Endothelial cell of umbilical vein (primary cell): ENCODE results near the gene OSGIN1. TPM values are rescaled to one million over a fixed set of nuclear protein-coding genes. Genes with fewer than 3 reads are reported as not detected.

ENCODE experiments used
- BruUV-seq: library from RNA; stranded (reverse); fragments of 400-500 nt; replicated peaks from 2 replicates; lab custom pipeline; 2021; lab: Mats Ljungman, UMichigan
- CTCF ChIA-PET: fragments of 300-600, 350-600 bp; sonication (Branson Sonifier 250); formaldehyde crosslinking; loops from one replicate; lab custom pipeline; 2021; ENCODE audit warnings: antibody characterized with exemption, inconsistent platforms; lab: Charles Lee
- POLR2A ChIA-PET: fragments of 300-600, 350-600 bp; sonication (Branson Sonifier 250); formaldehyde crosslinking; loops from one replicate; lab custom pipeline; 2021; ENCODE audit warnings: antibody characterized with exemption, inconsistent platforms; lab: Charles Lee
- DNase-seq: peaks from one replicate; pipeline ENCODE4 v3.0.0-alpha.2; 2011; ENCODE audit warnings: low read depth, low spot score
- FAIRE-seq: peaks from 2 replicates; lab custom pipeline; 2011; peaks lifted over from hg19 to GRCh38; lab: Jason Lieb, UNC
- H2AFZ ChIP-seq: 2 replicates; pipeline ENCODE4 v1.6.0; 2012; ENCODE audit warnings: low read depth, low read length, control low read depth, inconsistent platforms
- H3K27ac ChIP-seq: 2 replicates; pipeline ENCODE4 v1.5.1; 2011; ENCODE audit warnings: low read depth, mild to moderate bottlenecking, control low read depth, low read length, moderate library complexity; ENCODE audit not compliant: insufficient read depth
- H3K27me3 ChIP-seq, 2 experiments: 2 replicates each; pipeline versions ENCODE4 v1.6.0 to v1.6.1; 2011; ENCODE audit warnings: low read length in 2 of 2, mixed read lengths in 1 of 2; ENCODE audit not compliant: control insufficient read depth in 2 of 2, insufficient read depth in 2 of 2
- H3K36me3 ChIP-seq, 2 experiments: 2 replicates in 1 of 2; 3 replicates in 1 of 2; pipeline ENCODE4 v1.5.1; 2011; ENCODE audit warnings: low read length in 2 of 2, mild to moderate bottlenecking in 1 of 2, moderate library complexity in 1 of 2; ENCODE audit not compliant: control insufficient read depth in 2 of 2, insufficient read depth in 2 of 2; ENCODE audit errors: extremely low read depth in 1 of 2
- H3K4me1 ChIP-seq: 3 replicates; pipeline ENCODE4 v1.5.1; 2011; ENCODE audit warnings: mild to moderate bottlenecking, low read length; ENCODE audit not compliant: control insufficient read depth, insufficient read depth; ENCODE audit errors: extremely low read depth
- H3K4me2 ChIP-seq: 2 replicates; pipeline ENCODE4 v1.6.1; 2011; ENCODE audit warnings: low read length, control low read depth, mixed read lengths; ENCODE audit not compliant: insufficient read depth
- H3K4me3 ChIP-seq, 3 experiments: fragments of 200-600 bp in 1 of 3; sonication (generic), shearing (Covaris generic) in 1 of 3; replicated peaks in 1 of 3; 2 replicates each; pipeline ENCODE4 v1.5.1; 2011 to 2016; ENCODE audit warnings: control low read depth in 3 of 3, low read length in 3 of 3, mild to moderate bottlenecking in 2 of 3, inconsistent platforms in 1 of 3, low read depth in 1 of 3, moderate library complexity in 1 of 3; ENCODE audit not compliant: insufficient read depth in 1 of 3
- H3K79me2 ChIP-seq: 2 replicates; pipeline ENCODE4 v1.6.0; 2012; ENCODE audit warnings: low read length, inconsistent platforms; ENCODE audit not compliant: control insufficient read depth, insufficient read depth
- H3K9ac ChIP-seq: replicated peaks from 2 replicates; pipeline ENCODE3; 2011; ENCODE audit warnings: low read length, control low read depth; ENCODE audit not compliant: insufficient read depth; ENCODE audit errors: extremely low read depth
- H3K9me1 ChIP-seq: replicated peaks from 3 replicates; pipeline ENCODE4 v1.6.0; 2011; ENCODE audit warnings: mild to moderate bottlenecking, low read length; ENCODE audit not compliant: control insufficient read depth, insufficient read depth; ENCODE audit errors: extremely low read depth
- H3K9me3 ChIP-seq: replicated peaks from 2 replicates; pipeline ENCODE4 v1.5.1; 2012; ENCODE audit warnings: low read length, inconsistent platforms; ENCODE audit not compliant: control insufficient read depth, insufficient read depth
- H4K20me1 ChIP-seq: replicated peaks from 2 replicates; pipeline ENCODE3; 2011; ENCODE audit warnings: mild to moderate bottlenecking, low read length; ENCODE audit not compliant: control insufficient read depth, insufficient read depth; ENCODE audit errors: extremely low read depth
- EZH2 ChIP-seq: IDR thresholded peaks from 2 replicates; pipeline ENCODE4 v1.6.1; 2012; ENCODE audit warnings: borderline replicate concordance, low read depth, mild to moderate bottlenecking, moderate library complexity, low read length, inconsistent platforms; ENCODE audit not compliant: severe bottlenecking
- FOS ChIP-seq: IDR thresholded peaks from 2 replicates; pipeline ENCODE4 v1.6.1; 2011; ENCODE audit warnings: mild to moderate bottlenecking, low read length, moderate library complexity, borderline replicate concordance; ENCODE audit not compliant: insufficient read depth
- GATA2 ChIP-seq: IDR thresholded peaks from 2 replicates; pipeline ENCODE4 v1.7.0; 2011; ENCODE audit warnings: low read depth, mild to moderate bottlenecking, moderate library complexity, mixed read lengths, low read length; ENCODE audit not compliant: insufficient read length, insufficient read depth
- JUN ChIP-seq: IDR thresholded peaks from 2 replicates; pipeline ENCODE4 v1.6.1; 2011; ENCODE audit warnings: borderline replicate concordance, low read depth; ENCODE audit not compliant: insufficient read length, insufficient read depth
- MYC ChIP-seq: IDR thresholded peaks from one replicate; pipeline ENCODE4 v1.6.1; 2011; ENCODE audit warnings: mild to moderate bottlenecking, low read depth, low read length
- POLR2A ChIP-seq: IDR thresholded peaks from 2 replicates; pipeline ENCODE4 v1.6.1; 2012; ENCODE audit warnings: low read depth, mild to moderate bottlenecking, control low read depth, low read length
- POLR2AphosphoS5 ChIP-seq: IDR thresholded peaks from 2 replicates; pipeline ENCODE4 v1.6.1; 2012; ENCODE audit warnings: low read depth, mild to moderate bottlenecking, control low read depth, low read length, moderate library complexity; ENCODE audit not compliant: insufficient read depth
- dilution Hi-C: fragments of 300-500 bp; cut with MboI; formaldehyde crosslinking; loops from one replicate; pipeline ENCODE4 v1.15.0; 2019; ENCODE audit warnings: low sequenced_read_pairs; ENCODE audit not compliant: extremely low pct_ligation_motif_present
- intact Hi-C: fragments of 100-400 bp; cut with micrococcal nuclease; formaldehyde crosslinking; loops from one replicate; pipeline ENCODE4 v1.10.0; 2022
- polyA plus RNA-seq, 4 experiments: library from polyadenylated mRNA; depleted of rRNA in 3 of 4; stranded (reverse) in 3 of 4; unstranded in 1 of 4; fragments of >200 nt; gene quantifications; 2 replicates each; pipeline versions ENCODE4 v1.2.1 to v1.2.3, GENCODE V29; 2011 to 2012; ENCODE audit warnings: missing spikeins in 1 of 4
- total RNA-seq: library from RNA; stranded (reverse); gene quantifications from 2 replicates; pipeline ENCODE4 v1.2.3, GENCODE V29; 2021
- TF ChIP-seq, protein P1 (sequence below), 2 donors: IDR thresholded peaks; 1 replicate in 1 of 2; 2 replicates in 1 of 2; pipeline ENCODE4 v1.5.1; 2011; ENCODE audit warnings: low read length in 2 of 2, mild to moderate bottlenecking in 2 of 2, moderate library complexity in 2 of 2, control low read depth in 1 of 2, inconsistent platforms in 1 of 2, low read depth in 1 of 2; ENCODE audit not compliant: insufficient read depth in 1 of 2; ENCODE audit errors: extremely low read depth in 1 of 2
- TF ChIP-seq, protein P2 (sequence below): IDR thresholded peaks from 2 replicates; pipeline ENCODE4 v1.6.1; 2011; ENCODE audit not compliant: insufficient read depth, insufficient read length

Gene OSGIN1
- total and polyA plus RNA-seq, 2 donors (not counting 3 experiments of a cell fraction or from before 2014, with no cell fraction given) = 9.2 to 11.0 TPM

DNA sequence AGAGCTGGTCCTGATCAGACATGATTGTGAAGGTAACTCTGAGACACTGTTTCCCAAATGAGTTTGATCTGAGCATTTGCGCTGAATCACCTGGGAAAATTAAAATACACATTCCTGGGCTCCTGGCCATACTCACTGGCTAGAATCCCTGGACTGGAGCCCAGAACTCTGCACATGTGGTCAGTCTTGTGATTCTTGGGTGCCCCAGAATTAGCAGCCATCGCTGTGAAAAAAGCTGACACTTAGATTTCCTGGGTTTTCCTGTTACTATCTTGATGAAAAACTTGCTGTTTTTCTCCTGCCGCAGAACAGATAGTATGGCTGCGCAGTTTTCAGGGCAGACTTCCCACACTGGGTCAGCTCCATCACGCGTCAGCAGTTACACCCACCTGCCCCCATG is 39.6 kb downstream of the OSGIN1 start:
- no peaks in the 10 kb centered on the region for H3K79me2 ChIP-seq
- dilution Hi-C loops (no loop called here), intact Hi-C loops (no loop called here)
- POLR2A ChIA-PET = interaction anchor here (0.7 kb wide), 1 partner anchor 24 kb away, joined by 3 read pairs; no protein-coding TSS in a partner anchor
- H3K9me3 ChIP-seq = no peaks in the 10 kb centered on the region
- H3K4me2 ChIP-seq = no peak overlapping the region
- no peaks in the 10 kb centered on the region for H3K9me1 ChIP-seq
- CTCF ChIA-PET = no interaction called here
- no peak overlapping the region for H2AFZ ChIP-seq
- no peak overlapping the region for H3K4me3 ChIP-seq
- no peaks in the 10 kb centered on the region for H4K20me1 ChIP-seq
- H3K9ac ChIP-seq = no peak overlapping the region
- TF ChIP-seq EZH2 = no peak
- no peak for TF ChIP-seq JUN
- TF ChIP-seq POLR2A = no peak
- TF ChIP-seq, protein P1, sequence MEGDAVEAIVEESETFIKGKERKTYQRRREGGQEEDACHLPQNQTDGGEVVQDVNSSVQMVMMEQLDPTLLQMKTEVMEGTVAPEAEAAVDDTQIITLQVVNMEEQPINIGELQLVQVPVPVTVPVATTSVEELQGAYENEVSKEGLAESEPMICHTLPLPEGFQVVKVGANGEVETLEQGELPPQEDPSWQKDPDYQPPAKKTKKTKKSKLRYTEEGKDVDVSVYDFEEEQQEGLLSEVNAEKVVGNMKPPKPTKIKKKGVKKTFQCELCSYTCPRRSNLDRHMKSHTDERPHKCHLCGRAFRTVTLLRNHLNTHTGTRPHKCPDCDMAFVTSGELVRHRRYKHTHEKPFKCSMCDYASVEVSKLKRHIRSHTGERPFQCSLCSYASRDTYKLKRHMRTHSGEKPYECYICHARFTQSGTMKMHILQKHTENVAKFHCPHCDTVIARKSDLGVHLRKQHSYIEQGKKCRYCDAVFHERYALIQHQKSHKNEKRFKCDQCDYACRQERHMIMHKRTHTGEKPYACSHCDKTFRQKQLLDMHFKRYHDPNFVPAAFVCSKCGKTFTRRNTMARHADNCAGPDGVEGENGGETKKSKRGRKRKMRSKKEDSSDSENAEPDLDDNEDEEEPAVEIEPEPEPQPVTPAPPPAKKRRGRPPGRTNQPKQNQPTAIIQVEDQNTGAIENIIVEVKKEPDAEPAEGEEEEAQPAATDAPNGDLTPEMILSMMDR (IDR thresholded peaks at IDR 0.05; ENCODE audit: extremely low read depth in 1 of 2, insufficient read depth in 1 of 2, low read depth in 1 of 2, low read length in 2 of 2) = no peak
- TF ChIP-seq, protein P2, sequence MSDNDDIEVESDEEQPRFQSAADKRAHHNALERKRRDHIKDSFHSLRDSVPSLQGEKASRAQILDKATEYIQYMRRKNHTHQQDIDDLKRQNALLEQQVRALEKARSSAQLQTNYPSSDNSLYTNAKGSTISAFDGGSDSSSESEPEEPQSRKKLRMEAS = no peak
- no peak for TF ChIP-seq MYC
- TF ChIP-seq GATA2 = no peak
- TF ChIP-seq FOS = no peak
- no peak for TF ChIP-seq POLR2AphosphoS5
- BruUV-seq = no TSS peak
- H3K27ac ChIP-seq = no peak overlapping the region
- no peak for DNase-seq
- peaks cover 8 to 10% of the 10 kb centered on the region in 2 experiments for H3K27me3 ChIP-seq
- H3K4me1 ChIP-seq = no peaks in the 10 kb centered on the region
- FAIRE-seq = no peak
- no peaks in the 10 kb centered on the region for H3K36me3 ChIP-seq
